Activated T-helper 2 cell treated with anti-CD3 and anti-CD28 coated beads, Interferon-gamma antibody, Interleukin-2, Interleukin-4, amounts not matched to agents 10 μg/mL and 5 μg/mL and 100 μg/mL, durations not matched to agents 14 hours and 24 hours and 36 hours (primary cell): ENCODE data around the gene SYNPO2. TPM values are rescaled to one million over a fixed set of nuclear protein-coding genes. Genes with fewer than 3 reads are reported as not detected.
A peak's percentile ranks its signal among the peaks of the same experiment; 100 is the strongest.
"Not testable (repeated sequence)": the region's sequence is repeated elsewhere in the genome, so short reads cannot be mapped to it uniquely, and the experiment has no call there.

Experiments
- DNase-seq: peaks from one replicate; pipeline ENCODE4 v3.0.0; 2021; ENCODE audit warnings: low spot score
- H3K27ac Mint-ChIP-seq: one replicate; pipeline ENCODE4 v1.8.0; 2021; ENCODE audit warnings: mixed read lengths
- H3K27me3 Mint-ChIP-seq: one replicate; pipeline ENCODE4 v1.8.0; 2021; ENCODE audit warnings: low read depth, mixed read lengths
- H3K36me3 Mint-ChIP-seq: one replicate; pipeline ENCODE4 v1.8.0; 2021; ENCODE audit warnings: low read depth, mixed read lengths
- H3K4me1 Mint-ChIP-seq: one replicate; pipeline ENCODE4 v1.8.0; 2021; ENCODE audit warnings: low read depth, mixed read lengths
- H3K4me3 Mint-ChIP-seq: one replicate; pipeline ENCODE4 v1.8.0; 2021; ENCODE audit warnings: low read depth, mild to moderate bottlenecking, moderate library complexity, mixed read lengths
- H3K9me3 Mint-ChIP-seq: one replicate; pipeline ENCODE4 v1.8.0; 2021; ENCODE audit warnings: mixed read lengths
- intact Hi-C: fragments of 100-400 bp; cut with micrococcal nuclease; formaldehyde crosslinking; loops from one replicate; pipeline ENCODE4 v1.15.1; 2023
- total RNA-seq: library from RNA; stranded (reverse); gene quantifications from 2 replicates; pipeline ENCODE4 v1.2.3, GENCODE V29; 2022

The SYNPO2 gene
- total RNA-seq, 1 donor from 2014 or later, result 0.09 TPM

- H3K9me3 Mint-ChIP-seq, result no peaks in the 10 kb centered on the region
- no peak for DNase-seq
- no peaks in the 10 kb centered on the region for H3K4me1 Mint-ChIP-seq
- H3K27me3 Mint-ChIP-seq, result peaks cover 10% of the 10 kb centered on the region
- H3K27ac Mint-ChIP-seq, result no peak overlapping the region
- no peaks in the 10 kb centered on the region for H3K36me3 Mint-ChIP-seq
- no peak overlapping the region for H3K4me3 Mint-ChIP-seq
- intact Hi-C loops, result loop anchor here (1.0 kb wide), 1 partner anchor 93 kb away; no protein-coding TSS in a partner anchor
Observed at GRCh38 chr4:118865091-118865708, 23.5 kb upstream of the SYNPO2 start.

- H3K27ac Mint-ChIP-seq, result no peak overlapping the region
- no peaks in the 10 kb centered on the region for H3K9me3 Mint-ChIP-seq
- peaks cover 10% of the 10 kb centered on the region for H3K27me3 Mint-ChIP-seq
- no peak overlapping the region for H3K4me3 Mint-ChIP-seq
- H3K36me3 Mint-ChIP-seq, result no peaks in the 10 kb centered on the region
- H3K4me1 Mint-ChIP-seq, result no peaks in the 10 kb centered on the region
- DNase-seq, result no peak
- intact Hi-C loops, result no loop called here
Observed at GRCh38 chr4:118866442-118866841, 22.2 kb upstream of the SYNPO2 start.

GRCh38 chr4:118867311-118868067 is 21.2 kb upstream of the SYNPO2 start:
- no peaks in the 10 kb centered on the region for H3K36me3 Mint-ChIP-seq
- H3K4me3 Mint-ChIP-seq, result no peak overlapping the region
- H3K9me3 Mint-ChIP-seq, result no peaks in the 10 kb centered on the region
- H3K4me1 Mint-ChIP-seq, result no peaks in the 10 kb centered on the region
- intact Hi-C loops, result no loop called here
- DNase-seq, result no peak
- H3K27me3 Mint-ChIP-seq, result peaks cover 7% of the 10 kb centered on the region
- H3K27ac Mint-ChIP-seq, result no peak overlapping the region

DNA sequence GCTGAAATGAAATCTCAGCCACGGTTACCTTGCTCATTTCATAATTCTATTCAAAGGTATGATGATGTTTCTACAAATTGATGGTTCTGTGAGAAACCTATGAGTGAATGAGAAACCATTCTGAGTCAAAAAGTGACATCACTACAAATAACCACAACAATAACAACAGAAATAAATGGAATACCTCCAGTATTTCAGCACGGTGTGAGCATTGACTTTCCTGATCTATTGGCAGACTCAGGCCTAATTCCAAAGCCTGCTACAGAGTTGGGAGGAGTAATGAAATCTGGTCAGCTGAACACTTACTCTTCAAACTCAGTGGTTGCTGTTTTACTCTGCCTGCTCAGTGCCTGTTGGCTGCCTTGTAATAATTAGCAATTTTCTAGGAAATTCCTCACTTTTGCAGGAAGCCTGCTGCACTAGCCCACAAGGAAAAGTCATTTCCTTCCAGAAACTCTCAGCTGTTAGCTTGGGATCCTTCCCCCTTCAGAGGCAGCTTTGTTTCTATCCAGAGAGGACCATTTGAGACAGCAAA is 18.8 kb upstream of the SYNPO2 start:
- Mint-ChIP-seq H3K4me1 (no peaks in the 10 kb centered on the region), H3K4me3 (no peak overlapping the region), H3K9me3 (no peaks in the 10 kb centered on the region), H3K27me3 (peaks cover 7% of the 10 kb centered on the region), H3K27ac (no peak overlapping the region), H3K36me3 (no peaks in the 10 kb centered on the region)
- DNase-seq, result no peak
- intact Hi-C loops, result no loop called here

GRCh38 chr4:118872181-118872580 is 16.5 kb upstream of the SYNPO2 start:
- Mint-ChIP-seq H3K9me3 (no peaks in the 10 kb centered on the region), H3K36me3 (no peaks in the 10 kb centered on the region), H3K4me1 (no peaks in the 10 kb centered on the region), H3K27ac (no peak overlapping the region), H3K27me3 (peaks cover 7% of the 10 kb centered on the region), H3K4me3 (no peak overlapping the region)
- intact Hi-C loops, result no loop called here
- DNase-seq, result no peak

DNA sequence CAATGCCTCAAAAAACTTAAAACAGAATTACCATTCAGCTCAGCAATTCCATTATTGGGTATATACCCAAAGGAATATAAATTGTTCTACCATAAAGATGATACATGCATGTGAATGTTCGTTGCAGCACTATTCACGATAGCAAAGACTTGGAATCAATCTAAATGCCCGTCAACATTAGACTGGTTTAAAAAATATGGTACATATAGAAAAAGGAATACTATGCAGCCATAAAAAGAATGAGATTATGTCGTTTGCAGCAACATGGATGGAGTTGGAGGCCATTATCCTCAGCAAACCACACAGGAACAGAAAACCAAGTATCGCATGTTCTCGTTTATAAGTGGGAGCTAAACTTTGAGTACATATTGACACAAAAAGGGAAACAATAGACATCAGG is 10.9 kb upstream of the SYNPO2 start:
- H3K27ac Mint-ChIP-seq, result no peak overlapping the region
- peaks cover 6% of the 10 kb centered on the region for H3K9me3 Mint-ChIP-seq
- H3K36me3 Mint-ChIP-seq, result no peaks in the 10 kb centered on the region
- no peak overlapping the region for H3K4me3 Mint-ChIP-seq
- H3K4me1 Mint-ChIP-seq, result no peaks in the 10 kb centered on the region
- DNase-seq, result no peak
- peaks cover 8% of the 10 kb centered on the region for H3K27me3 Mint-ChIP-seq
- intact Hi-C loops, result no loop called here

DNA sequence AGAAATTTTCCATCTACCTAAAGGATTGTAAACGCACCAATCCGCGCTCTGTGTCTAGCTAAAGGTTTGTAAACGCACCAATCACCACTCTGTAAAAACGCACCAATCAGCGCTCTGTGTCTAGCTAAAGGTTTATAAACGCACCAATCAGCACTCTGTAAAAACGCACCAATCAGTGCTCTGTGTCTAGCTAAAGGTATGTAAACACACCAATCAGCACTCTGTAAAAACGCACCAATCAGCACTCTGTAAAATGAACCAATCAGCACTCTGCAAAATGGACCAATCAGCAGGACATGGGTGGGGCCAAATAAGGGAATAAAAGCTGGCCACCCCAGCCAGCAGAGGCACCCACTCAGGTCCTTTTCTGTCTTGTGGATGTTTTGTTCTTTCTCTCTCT is 10.1 kb upstream of the SYNPO2 start:
- intact Hi-C loops, H3K4me3 Mint-ChIP-seq, H3K36me3 Mint-ChIP-seq, DNase-seq, H3K27me3 Mint-ChIP-seq, H3K27ac Mint-ChIP-seq, H3K9me3 Mint-ChIP-seq, H3K4me1 Mint-ChIP-seq: not testable (repeated sequence)

DNA sequence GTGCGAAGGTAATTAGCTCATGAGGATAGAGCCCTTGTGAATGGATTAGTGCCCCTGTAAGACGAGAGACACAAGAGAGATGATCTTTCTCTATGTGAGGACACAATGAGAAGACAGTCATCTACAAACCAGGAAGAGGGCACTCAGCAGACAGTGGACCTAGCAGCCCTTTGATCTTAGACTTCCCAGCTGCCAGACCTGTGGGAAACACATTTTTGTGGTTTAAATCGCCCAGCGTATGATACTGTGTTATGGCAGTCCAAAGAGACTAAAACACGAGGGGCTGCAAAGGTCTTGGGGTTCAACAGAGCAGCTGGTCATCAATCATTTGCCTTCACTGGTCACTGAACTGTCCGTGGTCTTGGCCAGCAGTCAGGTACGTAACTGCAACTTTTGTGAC is 9.2 kb upstream of the SYNPO2 start:
- H3K4me3 Mint-ChIP-seq, result no peak overlapping the region
- intact Hi-C loops, result no loop called here

GRCh38 chr4:118881512-118882146 is 7.0 kb upstream of the SYNPO2 start:
- Mint-ChIP-seq H3K36me3 (no peaks in the 10 kb centered on the region), H3K4me3 (no peak overlapping the region), H3K4me1 (no peaks in the 10 kb centered on the region), H3K9me3 (peaks cover 6% of the 10 kb centered on the region), H3K27ac (no peak overlapping the region), H3K27me3 (peaks cover 9% of the 10 kb centered on the region)
- no peak for DNase-seq
- intact Hi-C loops, result no loop called here

More for the DNA sequence above, 9.2 kb upstream of the SYNPO2 start:
- peaks cover 5% of the 10 kb centered on the region for H3K27me3 Mint-ChIP-seq
- no peaks in the 10 kb centered on the region for H3K36me3 Mint-ChIP-seq
- H3K4me1 Mint-ChIP-seq, result no peaks in the 10 kb centered on the region
- no peak overlapping the region for H3K27ac Mint-ChIP-seq
- no peak for DNase-seq
- H3K9me3 Mint-ChIP-seq, result peaks cover 6% of the 10 kb centered on the region

DNA sequence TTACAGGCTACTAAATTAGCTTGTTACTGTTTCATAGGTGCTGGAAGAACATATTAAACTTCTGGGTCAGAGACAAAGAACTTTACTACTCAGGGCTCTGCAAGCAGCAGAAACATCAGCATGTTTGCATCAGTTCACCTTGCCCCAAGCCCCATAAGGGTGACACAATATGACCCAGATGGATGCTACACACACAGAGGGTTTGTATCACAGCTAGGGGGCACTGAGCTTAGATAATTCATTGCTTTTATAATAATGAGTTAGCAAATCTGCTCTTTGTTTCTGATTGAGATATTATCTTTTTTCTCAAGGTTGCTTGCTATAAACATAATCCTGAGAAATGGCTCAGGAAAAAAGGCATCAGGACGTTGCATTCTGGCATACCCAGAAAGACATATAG is 4.8 kb upstream of the SYNPO2 start:
- no peak for DNase-seq
- Mint-ChIP-seq H3K36me3 (no peaks in the 10 kb centered on the region), H3K4me3 (no peak overlapping the region), H3K27me3 (peaks cover 21% of the 10 kb centered on the region), H3K27ac (no peak overlapping the region), H3K4me1 (peaks cover 7% of the 10 kb centered on the region), H3K9me3 (peaks cover under 1% of the 10 kb centered on the region)
- intact Hi-C loops, result no loop called here

GRCh38 chr4:118884716-118885115 is 3.9 kb upstream of the SYNPO2 start:
- Mint-ChIP-seq H3K27ac (no peak overlapping the region), H3K9me3 (no peaks in the 10 kb centered on the region), H3K36me3 (no peaks in the 10 kb centered on the region), H3K4me1 (peaks cover 13% of the 10 kb centered on the region), H3K4me3 (no peak overlapping the region), H3K27me3 (peaks cover 24% of the 10 kb centered on the region)
- intact Hi-C loops, result no loop called here
- no peak for DNase-seq

GRCh38 chr4:118889312-118889691 is 648 bp downstream of the SYNPO2 start:
- Mint-ChIP-seq H3K4me1 (peaks cover 16% of the 10 kb centered on the region), H3K36me3 (no peaks in the 10 kb centered on the region), H3K27me3 (peaks cover 32% of the 10 kb centered on the region), H3K9me3 (no peaks in the 10 kb centered on the region), H3K27ac (no peak overlapping the region), H3K4me3 (peak overlapping the region; percentile 75)
- no peak for DNase-seq
- intact Hi-C loops, result no loop called here

- no peak for DNase-seq
- peaks cover 25% of the 10 kb centered on the region for H3K27me3 Mint-ChIP-seq
- no peak overlapping the region for H3K27ac Mint-ChIP-seq
- H3K36me3 Mint-ChIP-seq, result no peaks in the 10 kb centered on the region
- intact Hi-C loops, result no loop called here
- H3K4me3 Mint-ChIP-seq, result no peak overlapping the region
- H3K9me3 Mint-ChIP-seq, result no peaks in the 10 kb centered on the region
- H3K4me1 Mint-ChIP-seq, result peaks cover 7% of the 10 kb centered on the region
Observed at GRCh38 chr4:118894034-118894433, 5.4 kb downstream of the SYNPO2 start.
